Mesothelial cell of epicardium (in vitro differentiated cells): ENCODE data around the gene ISX. TPM values are rescaled to one million over a fixed set of nuclear protein-coding genes. Genes with fewer than 3 reads are reported as not detected.

ENCODE experiments used
- DNase-seq, 2 experiments: peaks; one replicate each; pipeline ENCODE4 v3.0.0; 2021; ENCODE audit warnings: low spot score in 2 of 2; ENCODE audit not compliant: unreplicated experiment in 2 of 2
- H3K27ac Mint-ChIP-seq: 2 replicates; pipeline ENCODE4 v1.8.0; 2021; ENCODE audit warnings: mixed read lengths
- H3K27me3 Mint-ChIP-seq: 2 replicates; pipeline ENCODE4 v1.8.0; 2021; ENCODE audit warnings: low read depth, mixed read lengths
- H3K36me3 Mint-ChIP-seq: 2 replicates; pipeline ENCODE4 v1.8.0; 2021; ENCODE audit warnings: mixed read lengths
- H3K4me1 Mint-ChIP-seq: 2 replicates; pipeline ENCODE4 v1.8.0; 2021; ENCODE audit warnings: mixed read lengths
- H3K4me3 Mint-ChIP-seq: 2 replicates; pipeline ENCODE4 v1.8.0; 2021; ENCODE audit warnings: mild to moderate bottlenecking, moderate library complexity, mixed read lengths
- H3K9me3 Mint-ChIP-seq: 2 replicates; pipeline ENCODE4 v1.8.0; 2021; ENCODE audit warnings: mixed read lengths
- CTCF ChIP-seq: fragments of 200-600 bp; sonication (generic); IDR thresholded peaks from one replicate; pipeline ENCODE4 v1.5.0; 2021; ENCODE audit warnings: antibody characterized with exemption; ENCODE audit not compliant: unreplicated experiment
- total RNA-seq: library from RNA; stranded (reverse); gene quantifications from 3 replicates; pipeline ENCODE4 v1.2.1, GENCODE V29; 2021

The ISX gene
- total RNA-seq, 1 donor from 2014 or later: 1.9 TPM

GRCh38 chr22:35074583-35074982, 8.6 kb downstream of the ISX start:
- TF ChIP-seq CTCF: no peak
- Mint-ChIP-seq H3K4me3 (no peak overlapping the region), H3K27ac (no peak overlapping the region), H3K4me1 (peaks cover 19% of the 10 kb centered on the region), H3K9me3 (peaks cover 6% of the 10 kb centered on the region), H3K27me3 (peaks cover 1% of the 10 kb centered on the region), H3K36me3 (no peaks in the 10 kb centered on the region)
- DNase-seq: no peak

- H3K4me1 Mint-ChIP-seq: peaks cover 13% of the 10 kb centered on the region
- H3K9me3 Mint-ChIP-seq: peaks cover 6% of the 10 kb centered on the region
- no peak for TF ChIP-seq CTCF
- DNase-seq: no peak
- no peaks in the 10 kb centered on the region for H3K36me3 Mint-ChIP-seq
- no peak overlapping the region for H3K27ac Mint-ChIP-seq
- no peak overlapping the region for H3K4me3 Mint-ChIP-seq
- no peaks in the 10 kb centered on the region for H3K27me3 Mint-ChIP-seq
Observed at GRCh38 chr22:35076630-35077029, 10.7 kb downstream of the ISX start.

- H3K27ac Mint-ChIP-seq: no peak overlapping the region
- DNase-seq: no peak
- H3K4me3 Mint-ChIP-seq: no peak overlapping the region
- peaks cover 7% of the 10 kb centered on the region for H3K27me3 Mint-ChIP-seq
- H3K36me3 Mint-ChIP-seq: peaks cover 2% of the 10 kb centered on the region
- no peaks in the 10 kb centered on the region for H3K4me1 Mint-ChIP-seq
- H3K9me3 Mint-ChIP-seq: peaks cover 11% of the 10 kb centered on the region
- no peak for TF ChIP-seq CTCF
Observed at GRCh38 chr22:35085621-35086020, 19.7 kb downstream of the ISX start.

GRCh38 chr22:35089139-35089538, 23.2 kb downstream of the ISX start:
- Mint-ChIP-seq H3K4me3 (no peak overlapping the region), H3K27me3 (peaks cover 7% of the 10 kb centered on the region), H3K27ac (no peak overlapping the region), H3K36me3 (no peaks in the 10 kb centered on the region), H3K9me3 (peaks cover 12% of the 10 kb centered on the region), H3K4me1 (peaks cover 4% of the 10 kb centered on the region)
- no peak for TF ChIP-seq CTCF
- DNase-seq: no peak

GRCh38 chr22:35092406-35092805, 26.4 kb downstream of the ISX start:
- TF ChIP-seq CTCF: no peak
- H3K4me1 Mint-ChIP-seq: peaks cover 4% of the 10 kb centered on the region
- no peak for DNase-seq
- peaks cover 12% of the 10 kb centered on the region for H3K9me3 Mint-ChIP-seq
- no peaks in the 10 kb centered on the region for H3K36me3 Mint-ChIP-seq
- H3K27me3 Mint-ChIP-seq: peaks cover 7% of the 10 kb centered on the region
- no peak overlapping the region for H3K4me3 Mint-ChIP-seq
- no peak overlapping the region for H3K27ac Mint-ChIP-seq

GRCh38 chr22:35098921-35099320, 33.0 kb downstream of the ISX start:
- no peaks in the 10 kb centered on the region for H3K27me3 Mint-ChIP-seq
- H3K9me3 Mint-ChIP-seq: no peaks in the 10 kb centered on the region
- no peak overlapping the region for H3K27ac Mint-ChIP-seq
- TF ChIP-seq CTCF: no peak
- H3K4me3 Mint-ChIP-seq: no peak overlapping the region
- peaks cover 10% of the 10 kb centered on the region for H3K4me1 Mint-ChIP-seq
- no peak for DNase-seq
- H3K36me3 Mint-ChIP-seq: no peaks in the 10 kb centered on the region
